Activated naive CD8-positive, alpha-beta T cell treated with anti-CD3 and anti-CD28 coated beads, Interleukin-2, amount 50 U/mL, for 24 hours (primary cell): ENCODE data around the gene CUBN.

ENCODE experiments used
- ATAC-seq: fragments of 150-1000 bp; cut with Tn5 transposase; one replicate; pipeline ENCODE4 v1.10.0; 2021
- DNase-seq: peaks from one replicate; pipeline ENCODE4 v3.0.0; 2021
- H3K27ac Mint-ChIP-seq: one replicate; pipeline ENCODE4 v1.8.0; 2021; ENCODE audit warnings: mild to moderate bottlenecking, mixed read lengths
- H3K27me3 Mint-ChIP-seq: one replicate; pipeline ENCODE4 v1.8.0; 2021; ENCODE audit warnings: mixed read lengths
- H3K36me3 Mint-ChIP-seq: one replicate; pipeline ENCODE4 v1.8.0; 2021; ENCODE audit warnings: low read depth, mixed read lengths
- H3K4me1 Mint-ChIP-seq: one replicate; pipeline ENCODE4 v1.8.0; 2021; ENCODE audit warnings: mixed read lengths
- H3K4me3 Mint-ChIP-seq: one replicate; pipeline ENCODE4 v1.8.0; 2021; ENCODE audit warnings: mild to moderate bottlenecking, moderate library complexity, mixed read lengths
- H3K9me3 Mint-ChIP-seq: one replicate; pipeline ENCODE4 v1.8.0; 2021; ENCODE audit warnings: mixed read lengths

CUBN gene

DNA sequence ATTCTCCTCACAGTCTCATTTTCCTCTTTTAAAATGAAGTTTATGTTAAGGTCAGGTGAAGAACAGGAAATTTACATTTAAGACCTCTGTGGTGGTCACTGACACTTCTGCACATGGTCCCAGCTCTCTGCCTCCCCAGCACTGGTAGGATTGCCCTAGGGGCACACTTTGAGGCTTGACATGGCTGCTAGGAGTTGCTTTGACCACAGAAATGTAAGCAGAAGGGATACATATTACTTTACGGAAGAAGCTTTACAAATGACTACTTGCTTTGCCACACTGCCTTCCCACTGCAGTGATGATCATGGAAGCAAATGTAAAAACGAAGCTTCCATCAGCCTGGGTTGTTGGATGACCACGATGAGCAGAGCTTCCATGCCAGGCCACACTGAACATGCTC lies 259.3 kb downstream of the CUBN start:
- Mint-ChIP-seq H3K4me1 (no peaks in the 10 kb centered on the region), H3K27ac (no peak overlapping the region), H3K4me3 (no peak overlapping the region), H3K36me3 (peaks cover 2% of the 10 kb centered on the region), H3K9me3 (no peaks in the 10 kb centered on the region), H3K27me3 (no peaks in the 10 kb centered on the region)
- DNase-seq = no peak
- ATAC-seq = no peak

DNA sequence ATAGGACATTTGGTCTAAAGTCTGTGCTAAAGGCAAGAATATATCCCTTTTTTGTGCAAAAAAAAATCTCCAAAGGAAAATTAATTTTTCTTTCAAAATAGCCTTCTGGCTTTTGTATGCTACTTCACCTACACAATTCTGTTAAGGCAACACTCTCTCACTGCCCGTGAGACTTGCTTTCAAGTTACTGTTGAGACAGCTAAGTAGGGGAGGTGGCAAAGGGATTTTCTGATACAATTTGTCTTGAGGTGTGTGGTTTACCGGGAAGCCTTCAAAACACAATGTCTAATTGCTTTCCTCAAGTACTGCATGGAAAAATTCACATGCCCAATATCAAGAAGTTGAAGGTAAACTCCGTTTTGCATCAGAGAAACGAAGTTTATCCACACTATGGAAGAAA lies 261.6 kb downstream of the CUBN start:
- Mint-ChIP-seq H3K27ac (no peak overlapping the region), H3K27me3 (no peaks in the 10 kb centered on the region), H3K4me1 (no peaks in the 10 kb centered on the region), H3K36me3 (peaks cover 2% of the 10 kb centered on the region), H3K9me3 (no peaks in the 10 kb centered on the region), H3K4me3 (no peak overlapping the region)
- no peak for ATAC-seq
- DNase-seq = no peak

DNA sequence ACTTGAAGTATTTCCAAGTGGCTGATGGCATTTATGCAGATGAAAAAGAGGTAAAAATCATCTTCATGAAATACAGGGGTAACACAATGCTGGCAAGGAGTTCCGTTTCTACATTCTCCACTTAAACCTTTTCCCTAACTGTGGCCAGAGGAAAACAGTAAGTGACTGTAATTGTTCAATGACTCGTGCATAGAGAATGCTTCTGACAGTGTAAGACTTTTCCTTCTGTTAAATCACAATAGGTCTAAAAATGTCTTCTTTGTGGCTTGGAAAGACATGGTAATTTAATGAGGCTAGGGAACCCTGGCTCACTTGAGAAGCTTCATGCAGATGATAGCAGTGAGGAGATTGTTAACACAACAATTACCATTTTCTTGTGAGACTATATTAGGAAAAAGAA lies 262.1 kb downstream of the CUBN start:
- no peak overlapping the region for H3K27ac Mint-ChIP-seq
- H3K4me1 Mint-ChIP-seq = no peaks in the 10 kb centered on the region
- DNase-seq = no peak

DNA sequence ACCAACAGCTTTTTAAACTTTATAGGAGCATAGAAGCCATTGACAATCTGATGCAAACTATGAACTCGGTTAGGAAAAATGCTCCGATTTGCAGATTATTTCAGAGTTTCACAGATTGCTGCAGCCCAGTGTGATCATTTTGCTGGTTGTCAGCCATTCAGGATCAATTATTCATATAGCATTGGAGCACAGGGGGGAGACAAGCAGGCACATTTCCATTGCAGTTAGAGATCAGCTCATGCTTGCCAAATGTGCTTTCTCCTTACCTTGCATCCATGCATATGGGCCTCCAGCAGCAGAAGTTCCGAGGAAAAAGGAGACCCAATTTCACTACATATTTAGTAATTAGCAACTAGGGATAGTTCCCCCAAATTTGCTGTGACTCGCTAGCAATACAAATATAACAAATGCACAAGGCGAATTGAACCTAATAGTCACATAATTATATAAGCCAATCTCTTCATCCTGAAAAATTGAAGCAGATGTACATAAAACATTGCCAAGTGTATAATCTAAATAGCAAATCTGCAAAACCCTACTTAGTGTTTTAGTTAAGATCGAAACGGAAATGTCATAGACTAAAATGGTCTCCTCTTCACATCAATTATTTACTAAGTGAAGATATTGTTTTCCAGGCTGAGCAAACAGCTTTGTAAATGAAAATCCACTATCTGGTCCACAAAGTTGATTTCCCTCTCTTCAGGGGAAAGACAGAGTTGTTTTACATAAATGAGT lies 262.9 kb downstream of the CUBN start:
- Mint-ChIP-seq H3K36me3 (peaks cover 2% of the 10 kb centered on the region), H3K9me3 (no peaks in the 10 kb centered on the region), H3K27me3 (no peaks in the 10 kb centered on the region), H3K4me3 (no peak overlapping the region), H3K27ac (no peak overlapping the region), H3K4me1 (no peaks in the 10 kb centered on the region)
- ATAC-seq (no peak), DNase-seq (no peak)

More for the DNA sequence above, 262.1 kb downstream of the CUBN start:
- H3K36me3 Mint-ChIP-seq = peaks cover 2% of the 10 kb centered on the region
- no peak overlapping the region for H3K4me3 Mint-ChIP-seq
- H3K9me3 Mint-ChIP-seq = no peaks in the 10 kb centered on the region
- no peaks in the 10 kb centered on the region for H3K27me3 Mint-ChIP-seq
- no peak for ATAC-seq

DNA sequence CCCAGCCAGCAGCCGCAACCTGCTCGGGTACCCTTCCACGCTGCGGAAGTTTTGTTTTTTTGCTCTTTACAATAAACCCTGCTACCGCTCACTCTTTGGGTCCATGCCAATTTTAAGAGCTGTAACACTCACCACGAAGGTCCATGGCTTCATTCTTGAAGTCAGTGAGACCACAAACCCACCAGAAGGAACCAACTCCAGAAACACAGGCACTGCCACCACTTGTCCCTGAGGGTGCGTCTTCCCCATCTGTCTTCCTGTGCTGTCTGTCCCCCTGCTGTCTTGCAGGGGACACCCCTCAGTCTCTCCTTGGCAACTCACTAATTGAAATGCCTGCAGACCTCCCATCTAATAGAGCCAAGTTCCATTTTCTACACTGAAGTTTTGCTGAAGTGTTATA lies 263.8 kb downstream of the CUBN start:
- H3K4me1 Mint-ChIP-seq = no peaks in the 10 kb centered on the region
- no peak for ATAC-seq
- no peaks in the 10 kb centered on the region for H3K9me3 Mint-ChIP-seq
- peaks cover 2% of the 10 kb centered on the region for H3K36me3 Mint-ChIP-seq
- H3K27me3 Mint-ChIP-seq = no peaks in the 10 kb centered on the region
- no peak for DNase-seq
- no peak overlapping the region for H3K4me3 Mint-ChIP-seq
- H3K27ac Mint-ChIP-seq = no peak overlapping the region

DNA sequence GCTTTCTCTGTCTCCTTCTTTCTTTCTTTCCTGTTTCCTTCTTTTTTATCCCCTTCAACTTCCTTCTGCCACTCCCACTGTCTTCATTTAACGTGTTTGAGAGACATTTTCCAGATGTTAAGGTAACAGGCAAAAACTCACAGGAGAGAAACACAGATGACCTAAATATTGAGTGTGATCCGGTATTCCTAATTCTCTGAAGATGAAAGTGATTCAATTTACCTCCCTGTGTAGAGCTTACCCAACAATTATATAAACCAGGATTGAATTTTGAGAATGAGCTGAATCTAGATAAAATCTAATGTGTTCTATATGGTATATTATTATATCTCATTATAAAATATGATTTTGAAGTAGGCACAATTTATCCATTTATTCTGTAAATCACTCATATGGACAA lies 265.8 kb downstream of the CUBN start:
- no peaks in the 10 kb centered on the region for H3K9me3 Mint-ChIP-seq
- no peak overlapping the region for H3K4me3 Mint-ChIP-seq
- DNase-seq (no peak), ATAC-seq (no peak)
- H3K4me1 Mint-ChIP-seq = no peaks in the 10 kb centered on the region
- H3K27me3 Mint-ChIP-seq = no peaks in the 10 kb centered on the region
- H3K36me3 Mint-ChIP-seq = peaks cover 2% of the 10 kb centered on the region
- no peak overlapping the region for H3K27ac Mint-ChIP-seq

DNA sequence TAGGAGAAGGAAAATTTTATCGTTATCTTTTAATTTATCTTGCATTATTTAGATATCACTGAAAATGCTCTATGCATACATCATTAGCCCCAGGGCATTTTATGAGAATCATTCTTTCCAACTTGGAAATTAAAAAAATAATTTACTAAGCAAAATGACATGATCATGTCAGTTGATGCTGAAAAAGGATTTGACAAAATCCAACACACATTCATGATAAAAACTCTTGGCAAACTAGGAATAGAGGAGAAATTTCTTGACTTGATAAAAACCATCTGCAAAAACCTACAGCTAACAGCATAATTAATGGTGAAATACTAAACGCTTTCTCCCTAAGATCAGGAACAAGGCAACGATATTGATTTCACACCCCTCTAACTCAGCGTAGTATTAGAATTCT lies 272.2 kb downstream of the CUBN start:
- Mint-ChIP-seq H3K27ac (no peak overlapping the region), H3K4me3 (no peak overlapping the region), H3K4me1 (no peaks in the 10 kb centered on the region), H3K27me3 (no peaks in the 10 kb centered on the region), H3K36me3 (no peaks in the 10 kb centered on the region), H3K9me3 (no peaks in the 10 kb centered on the region)
- ATAC-seq (no peak), DNase-seq (no peak)

DNA sequence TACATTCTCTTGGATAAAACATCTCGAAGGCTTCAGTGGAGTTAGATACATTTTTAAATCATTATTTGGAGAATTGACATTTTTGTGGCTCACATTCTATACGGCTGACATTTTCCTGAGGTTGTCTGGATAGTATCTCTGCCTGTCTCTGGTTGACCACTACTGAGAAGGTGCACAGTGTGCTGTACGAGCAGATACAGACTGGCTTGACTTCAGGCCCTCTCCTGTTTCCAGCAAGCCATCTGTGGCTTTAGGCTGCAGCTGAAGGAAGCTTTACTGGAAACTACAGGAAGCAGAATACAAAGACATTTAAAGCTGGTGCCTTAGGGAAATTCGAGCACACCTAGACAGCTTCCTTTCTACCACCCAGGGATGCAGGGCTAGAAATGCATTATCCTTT lies 273.0 kb downstream of the CUBN start:
- H3K27me3 Mint-ChIP-seq = no peaks in the 10 kb centered on the region
- H3K27ac Mint-ChIP-seq = no peak overlapping the region
- no peak for DNase-seq
- H3K4me3 Mint-ChIP-seq = no peak overlapping the region
- no peaks in the 10 kb centered on the region for H3K36me3 Mint-ChIP-seq
- H3K9me3 Mint-ChIP-seq = no peaks in the 10 kb centered on the region
- H3K4me1 Mint-ChIP-seq = no peaks in the 10 kb centered on the region
- ATAC-seq = no peak

DNA sequence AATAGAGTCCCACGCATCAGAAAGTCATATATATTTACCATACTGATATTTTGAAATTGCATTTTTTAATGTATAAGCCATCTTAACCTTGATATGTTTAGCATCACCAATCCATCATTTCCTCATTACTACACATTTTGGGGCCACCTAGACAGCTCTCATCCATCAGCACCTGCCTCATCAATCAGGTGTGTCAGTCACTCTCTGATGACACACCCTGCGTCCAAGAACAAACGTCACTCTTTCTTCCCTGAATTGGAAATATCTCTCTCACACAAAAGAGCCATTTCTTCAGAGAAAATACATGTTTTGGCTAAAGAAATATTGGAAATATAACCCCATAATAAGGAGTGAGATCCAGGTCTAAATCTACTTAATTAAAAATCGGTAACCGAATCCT lies 273.5 kb downstream of the CUBN start:
- no peak for DNase-seq
- Mint-ChIP-seq H3K36me3 (no peaks in the 10 kb centered on the region), H3K4me1 (no peaks in the 10 kb centered on the region), H3K4me3 (no peak overlapping the region), H3K9me3 (no peaks in the 10 kb centered on the region), H3K27ac (no peak overlapping the region), H3K27me3 (no peaks in the 10 kb centered on the region)
- no peak for ATAC-seq

DNA sequence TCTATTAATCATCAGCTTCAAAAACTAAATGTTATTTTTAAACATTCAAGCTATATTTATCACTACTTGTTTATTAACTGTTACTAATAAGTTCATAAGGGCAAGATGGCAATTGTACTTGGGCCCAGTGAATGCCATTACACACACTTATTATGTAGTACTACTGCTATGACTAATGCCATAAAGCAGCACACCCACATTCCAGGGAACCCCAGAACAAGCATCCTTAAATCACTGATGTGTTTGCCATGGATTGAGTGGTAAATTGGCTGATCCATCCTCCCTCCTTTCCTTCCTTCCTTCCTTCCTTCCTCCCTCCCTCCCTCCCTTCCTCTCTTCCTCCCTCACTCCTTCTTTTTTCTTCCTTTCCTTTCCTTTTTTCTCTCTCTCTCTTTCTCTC lies 275.0 kb downstream of the CUBN start:
- H3K4me1 Mint-ChIP-seq = no peaks in the 10 kb centered on the region
- H3K36me3 Mint-ChIP-seq = no peaks in the 10 kb centered on the region
- H3K27me3 Mint-ChIP-seq = no peaks in the 10 kb centered on the region
- ATAC-seq (no peak), DNase-seq (no peak)
- no peak overlapping the region for H3K27ac Mint-ChIP-seq
- no peak overlapping the region for H3K4me3 Mint-ChIP-seq
- no peaks in the 10 kb centered on the region for H3K9me3 Mint-ChIP-seq

DNA sequence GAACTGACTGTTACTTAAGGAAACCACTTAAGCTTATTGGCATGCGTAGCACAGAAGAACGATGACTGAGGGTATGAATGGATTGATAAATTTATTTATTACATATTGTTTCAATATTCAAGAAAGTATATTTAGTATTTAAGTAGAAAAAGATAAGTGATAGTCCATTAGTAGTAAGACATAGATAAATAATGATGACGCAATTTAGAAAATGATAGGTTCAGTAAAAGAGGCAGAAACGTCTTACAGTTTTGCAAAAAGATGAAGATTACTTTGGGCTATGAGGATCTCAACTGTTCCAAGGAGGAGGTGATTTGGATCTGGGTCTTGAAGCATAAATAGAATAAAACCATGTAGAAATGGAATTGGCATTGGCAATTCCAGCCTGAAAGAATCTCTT lies 275.8 kb downstream of the CUBN start:
- H3K4me1 Mint-ChIP-seq = no peaks in the 10 kb centered on the region
- no peaks in the 10 kb centered on the region for H3K36me3 Mint-ChIP-seq
- H3K27ac Mint-ChIP-seq = no peak overlapping the region
- no peaks in the 10 kb centered on the region for H3K9me3 Mint-ChIP-seq
- DNase-seq (no peak), ATAC-seq (no peak)
- H3K4me3 Mint-ChIP-seq = no peak overlapping the region
- H3K27me3 Mint-ChIP-seq = no peaks in the 10 kb centered on the region

DNA sequence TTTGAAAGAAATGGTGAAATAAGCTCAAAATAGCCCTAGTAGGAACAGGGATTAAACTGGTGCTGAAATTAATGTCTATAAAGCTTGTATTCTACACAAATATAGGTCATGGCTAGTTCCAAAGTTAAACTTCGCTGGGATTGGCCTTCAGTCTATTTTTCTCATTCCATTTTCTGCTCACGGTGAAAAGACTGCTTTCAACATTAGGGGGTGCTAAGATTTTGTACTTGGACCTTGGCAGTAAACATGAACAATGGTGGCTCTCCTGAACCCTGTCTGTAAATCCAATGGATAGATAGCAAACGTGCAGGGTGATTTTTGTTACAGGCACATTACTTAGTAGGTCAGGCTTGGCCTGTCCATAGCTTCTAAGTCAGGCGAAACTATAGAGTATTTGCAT lies 276.4 kb downstream of the CUBN start:
- DNase-seq = no peak
- no peak for ATAC-seq
- no peaks in the 10 kb centered on the region for H3K4me1 Mint-ChIP-seq

DNA sequence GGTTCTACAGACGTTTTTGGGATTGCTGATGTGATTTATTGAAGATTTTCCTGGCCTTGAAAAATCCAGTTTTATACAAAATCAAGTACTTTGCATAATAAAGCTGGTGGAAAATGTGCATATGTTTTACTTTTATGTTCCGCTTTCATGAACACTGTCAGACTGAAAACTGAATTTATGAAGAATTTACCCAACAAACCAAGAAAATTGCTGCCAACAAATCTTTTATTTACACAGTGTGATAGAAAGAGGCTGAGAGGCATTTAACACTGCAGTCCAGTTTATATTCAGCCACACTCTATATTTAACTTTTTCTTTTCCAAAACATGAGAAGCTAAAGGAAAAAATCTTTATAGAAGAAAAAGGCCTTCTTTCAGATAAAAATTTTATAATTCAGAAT lies 277.0 kb downstream of the CUBN start:
- H3K4me1 Mint-ChIP-seq = no peaks in the 10 kb centered on the region
- H3K36me3 Mint-ChIP-seq = no peaks in the 10 kb centered on the region
- no peaks in the 10 kb centered on the region for H3K9me3 Mint-ChIP-seq
- H3K27ac Mint-ChIP-seq = no peak overlapping the region
- H3K4me3 Mint-ChIP-seq = no peak overlapping the region
- H3K27me3 Mint-ChIP-seq = no peaks in the 10 kb centered on the region
- DNase-seq (no peak), ATAC-seq (no peak)

More for the DNA sequence above, 276.4 kb downstream of the CUBN start:
- no peak overlapping the region for H3K4me3 Mint-ChIP-seq
- no peaks in the 10 kb centered on the region for H3K36me3 Mint-ChIP-seq
- no peaks in the 10 kb centered on the region for H3K27me3 Mint-ChIP-seq
- H3K9me3 Mint-ChIP-seq = no peaks in the 10 kb centered on the region
- H3K27ac Mint-ChIP-seq = no peak overlapping the region

DNA sequence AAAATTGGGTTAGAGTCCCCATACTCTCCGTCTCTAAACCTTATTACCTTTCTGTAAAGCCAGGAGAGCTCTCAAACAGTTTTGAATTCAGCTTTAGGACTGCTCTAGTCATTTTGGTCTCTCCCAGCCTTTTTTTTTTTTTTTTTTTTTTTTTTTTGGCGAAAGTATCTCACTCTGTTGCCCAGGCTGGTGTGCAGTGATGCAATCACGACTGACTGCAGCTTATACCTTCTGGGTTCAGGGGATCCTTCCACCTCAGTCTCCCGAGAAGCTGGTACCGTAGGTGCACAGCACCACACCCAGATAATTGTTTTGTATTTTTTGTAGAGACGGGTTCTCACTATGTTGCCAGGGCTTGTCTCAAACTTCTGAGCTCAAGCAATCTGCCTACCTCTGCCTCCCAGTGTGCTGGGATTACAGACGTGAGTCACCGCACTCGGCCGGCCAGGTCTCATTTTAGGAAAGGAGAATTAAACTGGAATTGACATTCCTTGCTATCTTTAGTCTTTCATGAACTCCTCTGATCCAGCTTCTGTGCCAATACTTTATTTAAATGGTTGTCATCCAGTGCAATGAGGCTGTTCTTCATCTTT lies 281.0 kb downstream of the CUBN start:
- H3K4me3 Mint-ChIP-seq = no peak overlapping the region

DNA sequence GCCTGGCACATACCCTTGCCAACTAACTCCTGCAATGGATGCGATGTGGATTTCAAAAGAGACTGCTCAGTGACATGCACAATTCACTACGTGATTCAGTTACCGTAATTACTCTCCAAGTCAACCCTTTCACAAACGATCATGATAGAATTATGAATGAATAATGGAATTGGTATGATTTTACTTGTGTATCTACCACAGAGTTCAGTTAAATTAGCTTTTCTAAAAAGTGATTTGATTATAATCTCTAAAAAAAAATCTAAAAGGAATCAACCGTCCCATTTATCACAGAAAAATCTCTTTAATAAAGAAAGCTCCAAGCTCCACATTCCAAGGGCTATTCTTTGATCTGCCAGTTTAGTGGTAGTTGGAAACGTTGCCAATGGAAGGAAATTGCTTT lies 282.0 kb downstream of the CUBN start:
- no peaks in the 10 kb centered on the region for H3K4me1 Mint-ChIP-seq
- no peaks in the 10 kb centered on the region for H3K9me3 Mint-ChIP-seq
- H3K36me3 Mint-ChIP-seq = no peaks in the 10 kb centered on the region
- no peak overlapping the region for H3K4me3 Mint-ChIP-seq
- ATAC-seq = no peak
- no peak for DNase-seq
- no peak overlapping the region for H3K27ac Mint-ChIP-seq
- H3K27me3 Mint-ChIP-seq = no peaks in the 10 kb centered on the region

More for the DNA sequence above, 281.0 kb downstream of the CUBN start:
- H3K4me1 Mint-ChIP-seq = no peaks in the 10 kb centered on the region
- ATAC-seq = no peak
- no peak overlapping the region for H3K27ac Mint-ChIP-seq
- no peaks in the 10 kb centered on the region for H3K36me3 Mint-ChIP-seq
- no peaks in the 10 kb centered on the region for H3K9me3 Mint-ChIP-seq
- DNase-seq = no peak
- no peaks in the 10 kb centered on the region for H3K27me3 Mint-ChIP-seq

DNA sequence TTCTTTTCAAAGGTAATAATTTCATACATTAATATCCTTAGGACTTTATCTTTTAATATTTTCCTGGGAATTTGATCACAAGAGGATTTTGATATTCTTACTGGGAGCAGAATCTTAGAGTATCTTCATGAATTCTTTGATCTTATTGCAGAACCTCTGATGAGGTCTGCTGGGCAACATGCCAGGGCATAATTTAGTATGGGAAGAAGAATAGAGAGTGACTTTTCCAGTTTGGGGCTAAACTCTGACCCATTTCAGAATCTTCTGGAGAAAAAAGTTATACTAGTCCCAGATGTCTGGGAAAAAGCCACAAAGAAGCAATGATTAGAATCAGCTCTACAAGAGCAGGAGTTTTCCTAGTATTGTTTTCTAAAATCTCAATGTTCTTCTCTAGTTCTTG lies 284.4 kb downstream of the CUBN start:
- Mint-ChIP-seq H3K27me3 (no peaks in the 10 kb centered on the region), H3K27ac (no peak overlapping the region), H3K4me1 (no peaks in the 10 kb centered on the region), H3K4me3 (no peak overlapping the region), H3K36me3 (no peaks in the 10 kb centered on the region), H3K9me3 (no peaks in the 10 kb centered on the region)
- ATAC-seq = no peak
- DNase-seq = no peak
